Sigmoid colon (tissue), 7 donors: ENCODE data around the gene C2CD4C. TPM values are rescaled to one million over a fixed set of nuclear protein-coding genes. Genes with fewer than 3 reads are reported as not detected.

ENCODE experiments used
- DNase-seq: peaks from one replicate; pipeline ENCODE4 v3.0.0-alpha.2; 2019
- H3K27ac ChIP-seq, 4 donors: fragments of 200-600 bp; sonication (generic); one replicate each; pipeline ENCODE4 v1.5.1; 2016 to 2019; ENCODE audit warnings: mild to moderate bottlenecking in 1 of 4
- H3K27me3 ChIP-seq, 3 donors: fragments of 200-600 bp; sonication (generic); one replicate each; pipeline ENCODE4 v1.5.1; 2019; ENCODE audit warnings: mild to moderate bottlenecking in 1 of 3
- H3K36me3 ChIP-seq, 4 donors: fragments of 200-600 bp; sonication (generic); one replicate each; pipeline ENCODE4 v1.5.1; 2016 to 2019
- H3K4me1 ChIP-seq, 4 donors: fragments of 200-600 bp; sonication (generic); one replicate each; pipeline ENCODE4 v1.5.1; 2017 to 2019
- H3K4me3 ChIP-seq, 4 donors: fragments of 200-600 bp; sonication (generic); one replicate each; pipeline ENCODE4 v1.5.1; 2017 to 2019; ENCODE audit warnings: mild to moderate bottlenecking in 2 of 4, moderate library complexity in 1 of 4
- H3K9me3 ChIP-seq, 4 donors: fragments of 200-600 bp in 3 of 4; sonication (generic) in 3 of 4; one replicate each; pipeline versions ENCODE4 v1.5.1 to v1.6.1; 2013 to 2019
- EP300 ChIP-seq, 4 donors: sonication (generic); formaldehyde crosslinking; IDR thresholded peaks; one replicate each; pipeline ENCODE4 v1.6.1; 2017; ENCODE audit warnings: antibody characterized with exemption in 4 of 4
- POLR2A ChIP-seq, 2 donors: fragments of 450-650 bp; IDR thresholded peaks; one replicate each; pipeline ENCODE4 v1.6.1; 2016; ENCODE audit warnings: antibody characterized with exemption in 2 of 2, mild to moderate bottlenecking in 2 of 2, moderate library complexity in 2 of 2
- POLR2AphosphoS5 ChIP-seq, 4 donors: sonication (generic); formaldehyde crosslinking; IDR thresholded peaks; one replicate each; pipeline ENCODE4 v1.6.1; 2017; ENCODE audit warnings: antibody characterized with exemption in 4 of 4
- WGBS, 2 donors: extraction: QIAGEN DNeasy Blood & Tissue Kit; methylation state at CpG; one replicate each; pipeline ENCODE4 v1.1.7; 2013; 5-methylcytosine and 5-hydroxymethylcytosine counted together
- intact Hi-C: fragments of 100-400 bp; cut with DNase I; formaldehyde crosslinking; loops from one replicate; pipeline ENCODE4 v1.15.1; 2023
- polyA plus RNA-seq, 3 donors: library from polyadenylated mRNA; stranded (reverse); fragments of 200-250 nt; gene quantifications; one replicate each; pipeline ENCODE4 v1.2.3, GENCODE V29; 2013
- total RNA-seq, 4 donors: library from RNA; depleted of rRNA; stranded (reverse); fragments of >200 nt; gene quantifications; one replicate each; pipeline ENCODE4 v1.1.0, GENCODE V29; 2016
- TF ChIP-seq, protein P1 (sequence below), 4 experiments: fragments of 450-650 bp in 3 of 4; fragments of 200-600 bp in 1 of 4; IDR thresholded peaks; one replicate each; pipeline ENCODE4 v1.5.1; 2016 to 2019; ENCODE audit warnings: antibody characterized with exemption in 4 of 4, mild to moderate bottlenecking in 3 of 4, moderate library complexity in 2 of 4
- donor health status: healthy with polysubstance abuse.
- donor health status: Bipolar disorder and iron deficiency.
- donor health status: healthy.

C2CD4C gene
- total and polyA plus RNA-seq, 7 donors = under 0.01 to 1.2 (median 0.76) TPM; not detected in 1

DNA sequence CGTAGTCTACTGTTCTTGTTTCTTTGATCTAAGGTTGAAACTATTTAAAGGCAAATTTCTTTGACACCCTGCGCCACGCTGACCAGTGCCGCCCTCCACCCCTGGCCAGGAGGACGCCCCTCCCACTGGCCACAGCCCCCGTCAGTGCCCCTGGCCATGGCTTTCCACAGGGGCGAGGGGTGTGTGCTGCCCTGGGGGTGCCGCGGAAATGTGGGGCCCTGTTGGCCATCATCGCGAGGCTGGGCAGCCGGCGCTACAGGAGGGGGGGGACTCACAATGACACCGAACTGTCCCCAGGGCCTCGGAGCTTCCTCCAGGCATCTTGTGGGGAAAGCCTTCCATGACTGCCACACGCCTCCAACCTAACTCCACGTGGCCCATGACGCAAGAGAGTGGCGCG, 41.0 kb upstream of the C2CD4C start:
- Histone ChIP-seq H3K4me3 (no peak overlapping the region), H3K4me1 (peaks cover 0 to 18% (median 18%) of the 10 kb centered on the region in 4 donors), H3K36me3 (no peaks in the 10 kb centered on the region), H3K27ac (no peak overlapping the region), H3K9me3 (no peaks in the 10 kb centered on the region), H3K27me3 (no peaks in the 10 kb centered on the region)
- no peak for DNase-seq
- TF ChIP-seq EP300 (IDR thresholded peaks at IDR 0.05) (no peak), POLR2A (IDR thresholded peaks at IDR 0.05) (no peak), POLR2AphosphoS5 (IDR thresholded peaks at IDR 0.05) (no peak)
- TF ChIP-seq, protein P1, sequence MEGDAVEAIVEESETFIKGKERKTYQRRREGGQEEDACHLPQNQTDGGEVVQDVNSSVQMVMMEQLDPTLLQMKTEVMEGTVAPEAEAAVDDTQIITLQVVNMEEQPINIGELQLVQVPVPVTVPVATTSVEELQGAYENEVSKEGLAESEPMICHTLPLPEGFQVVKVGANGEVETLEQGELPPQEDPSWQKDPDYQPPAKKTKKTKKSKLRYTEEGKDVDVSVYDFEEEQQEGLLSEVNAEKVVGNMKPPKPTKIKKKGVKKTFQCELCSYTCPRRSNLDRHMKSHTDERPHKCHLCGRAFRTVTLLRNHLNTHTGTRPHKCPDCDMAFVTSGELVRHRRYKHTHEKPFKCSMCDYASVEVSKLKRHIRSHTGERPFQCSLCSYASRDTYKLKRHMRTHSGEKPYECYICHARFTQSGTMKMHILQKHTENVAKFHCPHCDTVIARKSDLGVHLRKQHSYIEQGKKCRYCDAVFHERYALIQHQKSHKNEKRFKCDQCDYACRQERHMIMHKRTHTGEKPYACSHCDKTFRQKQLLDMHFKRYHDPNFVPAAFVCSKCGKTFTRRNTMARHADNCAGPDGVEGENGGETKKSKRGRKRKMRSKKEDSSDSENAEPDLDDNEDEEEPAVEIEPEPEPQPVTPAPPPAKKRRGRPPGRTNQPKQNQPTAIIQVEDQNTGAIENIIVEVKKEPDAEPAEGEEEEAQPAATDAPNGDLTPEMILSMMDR (IDR thresholded peaks at IDR 0.05) = no peak
- WGBS, 2 donors = 92 to 96% methylated on average over 20 of the region's 20 CpGs
- intact Hi-C loops = loop anchor here (5.0 kb wide), 1 partner anchor 37 kb away; no protein-coding TSS in a partner anchor

DNA sequence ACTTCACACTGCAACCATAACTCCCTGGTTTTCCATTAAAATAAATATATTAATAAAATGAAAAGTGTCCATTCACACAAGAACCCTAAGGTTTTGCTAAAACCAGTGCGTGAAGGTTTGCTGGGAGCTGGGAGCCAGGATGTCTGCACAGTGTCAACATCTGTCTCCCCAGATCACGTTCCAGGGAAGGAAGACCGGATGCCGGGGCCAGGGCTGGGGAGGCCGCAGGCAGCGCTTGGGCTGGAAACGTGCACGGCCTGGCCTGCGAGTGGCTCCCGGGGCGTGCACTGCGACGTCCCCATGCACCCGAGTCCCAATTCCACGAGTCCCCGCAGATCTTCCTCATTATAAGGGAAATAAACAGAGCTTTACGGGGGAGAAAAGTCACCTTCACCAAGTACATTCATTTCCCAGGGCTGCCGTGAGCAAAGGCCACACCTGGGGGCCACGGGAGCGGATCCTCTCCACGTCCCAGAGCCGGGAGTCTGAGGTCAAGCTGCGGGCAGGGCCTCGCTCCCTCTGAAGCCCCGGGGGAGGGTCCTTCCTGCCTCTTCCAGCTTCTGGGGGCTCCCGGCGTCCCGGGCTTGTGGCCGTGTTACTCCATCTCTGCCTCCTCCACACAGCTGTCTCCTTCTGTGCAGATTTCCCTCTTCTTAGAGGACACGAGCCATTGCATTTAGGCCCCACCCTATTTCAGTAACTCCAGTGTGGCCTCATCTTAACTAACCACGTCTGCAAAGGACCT, 39.0 kb upstream of the C2CD4C start:
- Histone ChIP-seq H3K4me3 (no peak overlapping the region), H3K27ac (peak overlapping the region in 3 of 4 donors; percentile 29 to 76 (median 75)), H3K27me3 (no peaks in the 10 kb centered on the region), H3K4me1 (peaks cover 0 to 18% (median 18%) of the 10 kb centered on the region in 4 donors), H3K9me3 (no peaks in the 10 kb centered on the region), H3K36me3 (no peaks in the 10 kb centered on the region)
- 50 to 74% methylated on average over 31 of the region's 31 CpGs for whole genome bisulfite sequencing, 2 donors
- intact Hi-C loops = loop anchor here (5.0 kb wide), 1 partner anchor 39 kb away; no protein-coding TSS in a partner anchor
- DNase-seq = peak; percentile 89
- no peak for TF ChIP-seq POLR2A (IDR thresholded peaks at IDR 0.05)
- TF ChIP-seq POLR2AphosphoS5 (IDR thresholded peaks at IDR 0.05) = peak; percentile 82 to 92 (median 89)

GRCh38 chr19:447064-447426, 38.1 kb upstream of the C2CD4C start:
- TF ChIP-seq EP300 (IDR thresholded peaks at IDR 0.05) = no peak
- no peak for TF ChIP-seq POLR2AphosphoS5 (IDR thresholded peaks at IDR 0.05)
- TF ChIP-seq, protein P1 (IDR thresholded peaks at IDR 0.05) = no peak
- TF ChIP-seq POLR2A (IDR thresholded peaks at IDR 0.05) = no peak
- intact Hi-C loops = loop anchor here (5.0 kb wide), 1 partner anchor 40 kb away; no protein-coding TSS in a partner anchor
- H3K27me3 ChIP-seq = no peaks in the 10 kb centered on the region
- H3K9me3 ChIP-seq = no peaks in the 10 kb centered on the region
- peak overlapping the region in 3 of 4 donors; percentile 29 to 76 (median 75) for H3K27ac ChIP-seq
- DNase-seq = no peak
- peaks cover 0 to 18% (median 18%) of the 10 kb centered on the region in 4 donors for H3K4me1 ChIP-seq
- no peak overlapping the region for H3K4me3 ChIP-seq
- H3K36me3 ChIP-seq = no peaks in the 10 kb centered on the region
- 85 to 91% methylated on average over 24 of the region's 24 CpGs for WGBS, 2 donors

- Histone ChIP-seq H3K9me3 (no peaks in the 10 kb centered on the region), H3K27me3 (no peaks in the 10 kb centered on the region), H3K36me3 (peaks cover 0 to under 1% (median 0%) of the 10 kb centered on the region in 4 donors), H3K27ac (no peak overlapping the region), H3K4me1 (peaks cover 0 to 18% (median 18%) of the 10 kb centered on the region in 4 donors), H3K4me3 (no peak overlapping the region)
- no peak for DNase-seq
- 95 to 96% methylated on average over 26 of the region's 26 CpGs for WGBS, 2 donors
- intact Hi-C loops = loop anchor here (5.0 kb wide), 1 partner anchor 43 kb away; no protein-coding TSS in a partner anchor
- TF ChIP-seq, protein P1 (IDR thresholded peaks at IDR 0.05) = no peak
- no peak for TF ChIP-seq POLR2A (IDR thresholded peaks at IDR 0.05)
- TF ChIP-seq POLR2AphosphoS5 (IDR thresholded peaks at IDR 0.05) = no peak
- TF ChIP-seq EP300 (IDR thresholded peaks at IDR 0.05) = no peak
Observed at GRCh38 chr19:444677-445210, 35.8 kb upstream of the C2CD4C start.

GRCh38 chr19:443005-443404, 34.1 kb upstream of the C2CD4C start:
- Histone ChIP-seq H3K9me3 (no peaks in the 10 kb centered on the region), H3K4me3 (no peak overlapping the region), H3K27me3 (no peaks in the 10 kb centered on the region), H3K4me1 (peaks cover 0 to 12% (median 10%) of the 10 kb centered on the region in 4 donors), H3K36me3 (peaks cover 0 to 13% (median 0%) of the 10 kb centered on the region in 4 donors), H3K27ac (no peak overlapping the region)
- WGBS, 2 donors = 91 to 93% methylated on average over 2 of the region's 2 CpGs
- DNase-seq = no peak
- TF ChIP-seq, protein P1 (IDR thresholded peaks at IDR 0.05) = no peak
- TF ChIP-seq POLR2AphosphoS5 (IDR thresholded peaks at IDR 0.05) = no peak
- TF ChIP-seq EP300 (IDR thresholded peaks at IDR 0.05) = no peak
- no peak for TF ChIP-seq POLR2A (IDR thresholded peaks at IDR 0.05)
- intact Hi-C loops = no loop called here
